AG10803 (cell line): ENCODE data around the gene RPL12.

ENCODE experiments used
- DNase-seq: peaks from one replicate; pipeline ENCODE4 v3.0.0; 2010; ENCODE audit warnings: low read depth
- H3K4me3 ChIP-seq: 2 replicates; pipeline ENCODE4 v1.5.1; 2011; ENCODE audit warnings: mild to moderate bottlenecking, low read length, control low read depth
- CTCF ChIP-seq: conservative IDR thresholded peaks from 2 replicates; pipeline ENCODE4 v1.5.1; 2011; ENCODE audit warnings: mild to moderate bottlenecking, low read length, control low read depth, inconsistent platforms

Gene RPL12

DNA sequence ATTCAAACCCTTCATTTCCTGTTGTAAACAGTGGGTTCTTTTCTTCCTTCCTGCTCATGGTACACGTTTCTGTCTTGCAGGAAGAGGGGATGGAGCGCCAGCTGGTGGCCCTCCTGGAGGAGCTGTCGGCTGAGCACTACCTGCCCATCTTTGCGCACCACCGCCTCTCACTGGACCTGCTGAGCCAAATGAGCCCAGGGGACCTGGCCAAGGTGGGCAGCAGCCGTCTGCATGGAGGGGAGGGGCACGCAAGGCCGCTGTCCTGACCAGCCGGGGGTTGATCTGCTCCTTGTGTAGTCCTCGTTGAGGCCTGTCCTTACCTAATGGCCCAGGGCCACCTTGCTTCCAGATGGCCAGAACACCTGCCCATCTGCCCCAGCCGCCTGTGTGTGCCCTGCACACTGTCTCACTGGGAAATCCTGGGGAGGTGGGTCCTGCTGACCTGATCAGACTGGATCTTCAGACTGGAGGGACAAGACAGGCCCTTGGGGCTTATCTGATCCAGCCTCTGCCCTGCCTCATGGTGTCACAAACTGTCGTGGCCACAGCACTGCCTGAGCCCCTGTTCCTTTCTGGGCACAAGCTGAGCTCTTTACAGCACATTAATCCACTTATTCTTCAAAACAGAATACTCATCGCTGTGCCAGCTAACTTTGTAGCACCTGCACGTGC is 44.8 kb upstream of the RPL12 start:
- no peak for DNase-seq
- no peak overlapping the region for H3K4me3 ChIP-seq
- no peak for TF ChIP-seq CTCF

- no peak overlapping the region for H3K4me3 ChIP-seq
- no peak for DNase-seq
- no peak for TF ChIP-seq CTCF
These were observed 43.1 kb upstream of the RPL12 start for GRCh38 chr9:127494304-127494702.

DNA sequence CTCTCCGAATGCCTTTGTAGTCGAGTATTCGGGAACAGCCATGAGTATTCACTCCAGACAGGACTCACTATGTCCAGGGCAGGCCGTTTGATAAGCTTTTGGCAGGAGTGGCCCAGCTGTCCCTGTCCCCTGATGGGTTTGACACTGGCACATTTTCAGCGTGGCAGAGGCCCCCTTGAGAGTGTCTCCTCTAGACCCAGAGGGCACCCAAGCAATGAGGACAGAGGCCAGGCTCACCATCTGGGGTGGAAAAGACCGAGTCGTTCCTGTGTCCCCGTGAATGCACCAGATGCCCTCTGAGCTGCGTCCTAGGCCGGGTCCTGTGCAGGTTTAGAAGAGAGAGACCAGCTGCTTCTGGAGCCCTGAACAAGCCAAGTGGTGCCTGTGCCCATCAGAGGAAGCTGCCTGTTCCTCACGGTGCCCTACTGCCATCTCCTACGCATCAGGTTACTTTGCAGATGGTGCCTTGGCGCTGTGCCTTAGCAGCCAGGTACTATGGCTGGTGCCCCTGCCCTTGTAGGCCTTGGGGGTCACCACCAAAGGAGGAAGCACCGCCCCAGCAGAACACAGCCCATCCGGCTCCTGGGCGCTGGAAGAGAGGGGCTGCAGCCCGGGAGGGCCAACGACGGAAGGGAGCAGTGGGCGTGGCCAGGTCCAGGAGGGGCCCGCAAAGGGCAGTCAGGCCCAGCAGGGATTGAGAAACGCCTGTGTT is 42.5 kb upstream of the RPL12 start:
- no peak overlapping the region for H3K4me3 ChIP-seq
- no peak for TF ChIP-seq CTCF

DNA sequence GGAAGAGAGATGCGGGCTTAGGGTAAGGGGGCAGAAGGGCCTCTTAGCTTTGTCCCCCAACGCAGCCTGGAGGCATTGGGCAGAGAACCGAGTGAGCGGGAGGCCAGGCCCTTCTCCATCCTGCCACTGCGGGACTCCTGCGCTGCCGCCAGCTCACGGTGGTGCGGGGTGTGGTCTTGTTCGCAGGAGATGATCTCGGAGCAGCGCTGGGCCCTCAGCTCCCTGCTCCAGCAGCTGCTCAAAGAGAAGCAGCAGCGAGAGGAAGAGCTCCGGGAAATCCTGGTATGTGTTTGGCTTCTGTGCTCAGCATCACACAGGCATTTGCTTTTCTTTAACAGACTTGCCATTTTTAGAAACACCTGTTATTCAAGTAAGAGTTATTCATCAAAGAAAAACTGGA is 41.4 kb upstream of the RPL12 start:
- no peak for TF ChIP-seq CTCF
- DNase-seq, result no peak
- H3K4me3 ChIP-seq, result no peak overlapping the region

More for the DNA sequence above, 42.5 kb upstream of the RPL12 start:
- DNase-seq, result no peak

DNA sequence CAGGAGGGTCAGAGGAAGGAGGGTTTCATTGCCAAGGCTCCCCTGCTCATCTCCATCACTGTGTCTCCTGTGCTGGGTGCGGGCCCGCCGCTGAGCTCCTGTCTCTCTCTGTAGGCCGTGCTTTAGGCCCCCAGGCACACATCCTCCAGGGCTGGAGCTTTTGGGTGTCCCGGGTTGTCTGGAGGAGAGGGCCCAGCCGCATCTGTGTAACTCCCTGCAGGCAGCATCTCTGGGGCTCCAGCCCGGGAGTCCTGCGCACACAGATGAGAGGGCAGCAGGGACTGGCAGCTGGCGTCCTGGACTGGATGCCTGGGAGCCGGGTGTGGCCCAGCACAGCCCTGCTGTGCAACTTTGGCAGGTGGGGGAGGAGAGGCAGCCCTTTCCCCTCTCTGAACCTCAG is 40.3 kb upstream of the RPL12 start:
- H3K4me3 ChIP-seq, result no peak overlapping the region
- no peak for TF ChIP-seq CTCF
- DNase-seq, result no peak

DNA sequence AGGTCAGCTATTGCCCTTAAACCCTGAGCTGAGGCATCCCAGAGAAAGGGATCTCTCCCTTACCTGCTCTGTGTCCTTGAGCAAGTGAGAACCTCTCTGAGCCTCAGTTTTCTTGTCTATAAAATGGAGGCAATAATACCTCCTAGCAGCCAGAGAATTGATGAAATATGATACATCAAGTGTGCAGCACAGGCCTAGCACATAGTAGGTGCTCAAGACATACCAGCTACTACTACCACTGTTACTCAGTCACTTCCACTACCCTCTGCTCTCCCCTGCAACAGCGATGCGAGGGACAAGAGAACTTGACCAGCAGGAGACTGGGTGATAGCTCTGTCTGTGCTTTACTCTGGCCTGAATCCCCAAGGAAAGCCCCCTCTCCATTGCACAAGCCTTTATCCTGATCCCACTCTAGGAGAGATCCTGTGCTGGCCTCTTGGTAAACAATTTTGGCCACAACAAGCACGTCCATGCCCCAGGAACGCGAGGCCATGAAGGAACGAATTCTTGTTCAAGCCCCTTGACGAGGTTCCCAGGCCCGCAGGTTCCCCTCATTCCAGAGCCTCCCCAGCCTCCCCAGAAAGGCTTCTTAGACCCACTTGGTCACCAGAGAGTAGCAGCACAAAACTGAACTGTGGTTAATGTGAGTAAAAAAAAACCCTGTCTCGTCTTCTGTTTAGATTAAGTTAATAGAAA is 39.5 kb upstream of the RPL12 start:
- no peak for DNase-seq
- H3K4me3 ChIP-seq, result no peak overlapping the region
- no peak for TF ChIP-seq CTCF
